HEK293 (cell line): ENCODE measurements around the gene CCDC88C.

Experiments
- CTCF ChIA-PET: fragments of 350-600 bp; formaldehyde crosslinking; extraction: SDS; loops from one replicate; lab custom pipeline; 2021; ENCODE audit warnings: antibody characterized with exemption; lab: Yijun Ruan, JAX
- POLR2A ChIA-PET: fragments of 300-600 bp; formaldehyde crosslinking; extraction: SDS; loops from one replicate; lab custom pipeline; 2020; ENCODE audit warnings: antibody characterized with exemption, inconsistent platforms; lab: Yijun Ruan, JAX
- H3K27ac ChIP-seq: fragments of 200-500 bp; sonication (Bioruptor generic); 2 replicates; pipeline ENCODE4 v1.5.1; 2014; ENCODE audit warnings: low read depth, low read length, control low read depth, inconsistent platforms; ENCODE audit errors: extremely low read depth
- H3K36me3 ChIP-seq, 2 experiments: fragments of 200-500 bp in 1 of 2; sonication (Bioruptor generic) in 1 of 2; 1 replicate in 1 of 2; 2 replicates in 1 of 2; pipeline ENCODE4 v1.5.1; 2014 to 2017; ENCODE audit warnings: inconsistent platforms in 2 of 2, low read length in 2 of 2; ENCODE audit not compliant: control insufficient read depth in 2 of 2, insufficient read depth in 1 of 2
- H3K4me1 ChIP-seq: fragments of 200-500 bp; sonication (Bioruptor generic); 2 replicates; pipeline ENCODE4 v1.5.1; 2014; ENCODE audit warnings: mild to moderate bottlenecking, low read length, inconsistent platforms; ENCODE audit not compliant: control insufficient read depth, insufficient read depth
- H3K4me3 ChIP-seq: 2 replicates; pipeline ENCODE4 v1.5.1; 2011; ENCODE audit warnings: low read depth, mild to moderate bottlenecking, control low read depth, low read length, moderate library complexity
- H3K9me3 ChIP-seq: fragments of 200-500 bp; sonication (Bioruptor generic); 2 replicates; pipeline ENCODE4 v1.5.1; 2014; ENCODE audit warnings: low read depth, low read length, inconsistent platforms; ENCODE audit not compliant: control insufficient read depth, insufficient read depth
- BCL11B ChIP-seq: fragments of 450-650 bp; formaldehyde crosslinking; IDR thresholded peaks from 2 replicates; pipeline ENCODE4 v1.5.1; 2016; ENCODE audit warnings: low read depth, missing biosample characterization, missing genetic modification characterization
- SALL2 ChIP-seq: fragments of 450-650 bp; formaldehyde crosslinking; IDR thresholded peaks from 2 replicates; pipeline ENCODE4 v1.5.0; 2017; ENCODE audit warnings: missing biosample characterization, mild to moderate bottlenecking, missing genetic modification characterization, borderline replicate concordance
- TCF7L2 ChIP-seq: IDR thresholded peaks from 2 replicates; pipeline ENCODE4 v1.6.1; 2011; ENCODE audit warnings: low read depth, mild to moderate bottlenecking, inconsistent platforms, low read length, moderate library complexity, borderline replicate concordance
- ZBTB17 ChIP-seq: fragments of 450-650 bp; formaldehyde crosslinking; IDR thresholded peaks from 2 replicates; pipeline ENCODE4 v1.5.1; 2016; ENCODE audit warnings: missing biosample characterization, missing genetic modification characterization
- ZNF16 ChIP-seq: fragments of 450-650 bp; formaldehyde crosslinking; IDR thresholded peaks from 2 replicates; pipeline ENCODE4 v1.5.1; 2016; ENCODE audit warnings: low read depth, missing biosample characterization, missing genetic modification characterization
- ZNF350 ChIP-seq: fragments of 450-650 bp; formaldehyde crosslinking; IDR thresholded peaks from 2 replicates; pipeline ENCODE4 v1.5.0; 2017; ENCODE audit warnings: missing biosample characterization, mild to moderate bottlenecking, missing genetic modification characterization
- ZNF600 ChIP-seq: fragments of 450-650 bp; formaldehyde crosslinking; IDR thresholded peaks from 2 replicates; pipeline ENCODE4 v1.5.1; 2016; ENCODE audit warnings: missing biosample characterization, missing genetic modification characterization
- ZNF654 ChIP-seq: fragments of 450-650 bp; formaldehyde crosslinking; IDR thresholded peaks from 2 replicates; pipeline ENCODE4 v1.5.1; 2016; ENCODE audit warnings: low read depth, missing biosample characterization, missing genetic modification characterization
- ZNF843 ChIP-seq: fragments of 450-650 bp; formaldehyde crosslinking; IDR thresholded peaks from 2 replicates; pipeline ENCODE4 v1.5.1; 2016; ENCODE audit warnings: missing biosample characterization, missing genetic modification characterization
- TF ChIP-seq, protein P1 (sequence below): fragments of 450-650 bp; formaldehyde crosslinking; optimal IDR thresholded peaks from 2 replicates; pipeline ENCODE3; 2016; ENCODE audit warnings: missing biosample characterization, mild to moderate bottlenecking, missing genetic modification characterization
- TF ChIP-seq, protein P2 (sequence below): IDR thresholded peaks from 2 replicates; pipeline ENCODE4 v1.6.1; 2011; ENCODE audit warnings: mild to moderate bottlenecking, low read depth, low read length, borderline replicate concordance
- TF ChIP-seq, protein P3 (sequence below): fragments of 450-650 bp; formaldehyde crosslinking; IDR thresholded peaks from 2 replicates; pipeline ENCODE4 v1.5.1; 2016; ENCODE audit warnings: missing biosample characterization, missing genetic modification characterization
- TF ChIP-seq, protein P4 (sequence below): fragments of 450-650 bp; formaldehyde crosslinking; IDR thresholded peaks from 2 replicates; pipeline ENCODE4 v1.5.1; 2016; ENCODE audit warnings: missing biosample characterization, missing genetic modification characterization
- TF ChIP-seq, protein P5 (sequence below): fragments of 450-650 bp; formaldehyde crosslinking; IDR thresholded peaks from 2 replicates; pipeline ENCODE4 v1.5.1; 2016; ENCODE audit warnings: missing biosample characterization, missing genetic modification characterization
- TF ChIP-seq, protein P6 (sequence below): fragments of 450-650 bp; formaldehyde crosslinking; IDR thresholded peaks from 2 replicates; pipeline ENCODE4 v1.5.0; 2017; ENCODE audit warnings: missing biosample characterization, missing genetic modification characterization, borderline replicate concordance
- TF ChIP-seq, protein P7 (sequence below): fragments of 450-650 bp; formaldehyde crosslinking; IDR thresholded peaks from 2 replicates; pipeline ENCODE4 v1.5.1; 2016; ENCODE audit warnings: missing biosample characterization, missing genetic modification characterization, low read depth

Gene CCDC88C

DNA sequence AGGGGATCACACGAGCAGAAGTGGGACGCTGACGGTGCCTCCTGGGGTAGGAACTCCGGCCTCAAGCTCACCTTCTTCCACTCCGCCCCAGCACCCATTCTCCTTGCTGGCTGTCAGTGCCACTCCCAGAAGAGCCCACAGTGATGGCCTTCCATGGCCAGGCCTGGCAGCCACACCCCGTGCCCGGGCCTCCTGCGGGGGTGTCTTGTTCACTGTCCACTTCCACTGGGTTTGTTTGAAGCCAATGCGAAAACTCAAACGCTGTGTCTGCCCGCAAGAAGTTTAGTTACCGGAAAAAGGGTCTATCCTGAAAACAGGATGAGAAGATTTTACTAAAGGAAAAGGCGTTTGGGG lies 38.1 kb downstream of the CCDC88C start (continued):
- TF ChIP-seq, protein P1, sequence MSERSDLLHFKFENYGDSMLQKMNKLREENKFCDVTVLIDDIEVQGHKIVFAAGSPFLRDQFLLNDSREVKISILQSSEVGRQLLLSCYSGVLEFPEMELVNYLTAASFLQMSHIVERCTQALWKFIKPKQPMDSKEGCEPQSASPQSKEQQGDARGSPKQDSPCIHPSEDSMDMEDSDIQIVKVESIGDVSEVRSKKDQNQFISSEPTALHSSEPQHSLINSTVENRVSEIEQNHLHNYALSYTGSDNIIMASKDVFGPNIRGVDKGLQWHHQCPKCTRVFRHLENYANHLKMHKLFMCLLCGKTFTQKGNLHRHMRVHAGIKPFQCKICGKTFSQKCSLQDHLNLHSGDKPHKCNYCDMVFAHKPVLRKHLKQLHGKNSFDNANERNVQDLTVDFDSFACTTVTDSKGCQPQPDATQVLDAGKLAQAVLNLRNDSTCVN (tag by site-specific recombination), result no peak
- TF ChIP-seq, protein P2, sequence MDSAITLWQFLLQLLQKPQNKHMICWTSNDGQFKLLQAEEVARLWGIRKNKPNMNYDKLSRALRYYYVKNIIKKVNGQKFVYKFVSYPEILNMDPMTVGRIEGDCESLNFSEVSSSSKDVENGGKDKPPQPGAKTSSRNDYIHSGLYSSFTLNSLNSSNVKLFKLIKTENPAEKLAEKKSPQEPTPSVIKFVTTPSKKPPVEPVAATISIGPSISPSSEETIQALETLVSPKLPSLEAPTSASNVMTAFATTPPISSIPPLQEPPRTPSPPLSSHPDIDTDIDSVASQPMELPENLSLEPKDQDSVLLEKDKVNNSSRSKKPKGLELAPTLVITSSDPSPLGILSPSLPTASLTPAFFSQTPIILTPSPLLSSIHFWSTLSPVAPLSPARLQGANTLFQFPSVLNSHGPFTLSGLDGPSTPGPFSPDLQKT, result no peak
- no peak for TF ChIP-seq SALL2 (tag by site-specific recombination)

DNA sequence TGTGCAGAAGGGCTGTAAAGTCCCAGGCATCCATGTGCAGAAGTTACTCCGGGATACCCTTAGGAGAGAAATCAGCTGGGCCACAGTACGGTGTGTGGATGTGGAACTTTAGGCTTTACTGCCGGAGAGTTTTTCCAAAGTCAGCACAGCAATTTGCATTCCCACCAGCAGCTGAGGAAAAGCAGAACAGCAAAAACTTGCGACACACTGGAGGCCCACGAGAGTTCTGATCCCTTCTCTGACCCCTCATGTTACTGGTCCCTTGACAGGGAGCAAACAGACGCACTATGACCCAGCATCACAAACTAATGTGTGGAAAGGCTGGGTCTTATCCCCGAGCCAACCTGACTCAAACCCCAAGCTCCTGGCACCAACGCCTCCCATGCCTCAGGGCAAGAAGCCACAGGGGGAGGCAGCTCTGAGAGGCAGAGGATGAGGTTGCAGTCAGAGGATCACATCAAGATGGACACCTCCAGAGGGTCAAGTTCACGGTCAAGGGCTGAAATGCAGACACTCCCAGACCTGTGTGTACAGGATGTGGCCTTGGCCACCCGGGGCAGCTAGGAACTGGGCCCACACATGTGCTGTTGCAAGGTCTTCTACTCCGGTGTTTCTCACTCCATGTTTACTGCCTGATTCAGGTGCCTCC lies 38.6 kb downstream of the CCDC88C start:
- Histone ChIP-seq H3K36me3 (no peaks in the 10 kb centered on the region), H3K4me3 (no peak overlapping the region), H3K9me3 (no peaks in the 10 kb centered on the region), H3K27ac (peak overlapping the region; percentile 74; the same call in 1 of the 2 replicates), H3K4me1 (peaks cover 41% of the 10 kb centered on the region)
- 0 out of 2 replicates have a peak, but pooled peaks have one; percentile 23 for TF ChIP-seq ZBTB17 (tag by site-specific recombination)
- no peak for TF ChIP-seq BCL11B (tag by site-specific recombination)
- CTCF ChIA-PET, result interaction anchor here (0.7 kb wide), 1 partner anchor 13 kb away, joined by 3 read pairs; no protein-coding TSS in a partner anchor
- POLR2A ChIA-PET, result interaction anchor here (1.2 kb wide), 1 partner anchor 37 kb away, joined by 3 read pairs; no protein-coding TSS in a partner anchor

DNA sequence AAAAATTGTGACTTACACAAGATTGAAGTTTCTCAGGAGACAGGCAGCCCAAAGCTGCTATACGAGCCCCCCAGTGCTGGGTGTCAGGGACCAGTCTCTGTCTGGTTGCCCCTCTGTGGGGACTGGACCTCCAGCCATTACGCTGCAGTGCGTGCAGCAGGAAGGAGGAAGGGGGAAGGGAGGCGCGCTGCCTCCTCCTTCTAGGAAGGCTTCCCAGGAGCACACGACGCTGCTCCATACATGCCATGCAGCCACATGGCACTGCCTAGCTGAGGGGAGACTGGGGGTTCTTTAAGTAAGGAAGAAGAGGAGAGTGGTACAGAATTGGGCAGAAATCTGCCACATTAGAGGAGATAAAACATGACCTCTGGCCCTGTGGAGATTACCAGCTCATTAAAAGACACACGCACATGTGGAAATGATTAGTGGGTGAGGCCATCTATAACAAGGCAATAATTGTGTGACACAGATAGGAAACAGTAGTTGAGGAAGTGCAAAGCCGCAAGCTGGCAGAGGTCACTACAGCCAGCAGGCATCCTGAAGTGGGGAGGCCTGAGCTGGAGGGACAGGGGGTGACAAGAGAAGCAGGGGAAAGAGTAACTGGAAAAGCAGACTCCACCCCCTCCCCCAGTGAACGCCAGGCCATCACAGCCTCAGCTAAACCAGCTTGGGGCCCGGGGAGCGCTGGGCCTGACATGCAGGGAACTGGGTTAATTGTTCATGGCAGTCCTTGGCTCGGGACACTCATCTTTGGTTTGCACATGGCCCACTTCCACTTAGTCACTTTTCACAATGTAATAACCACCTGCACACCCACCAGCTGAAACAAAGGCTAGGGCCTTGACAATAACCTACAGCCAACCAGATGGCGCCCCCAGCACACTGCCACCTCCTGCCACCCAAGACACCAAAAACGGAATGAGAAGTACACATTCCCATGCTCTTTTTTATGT lies 39.6 kb downstream of the CCDC88C start:
- H3K27ac ChIP-seq, result peak overlapping the region; percentile 10; the same call in 1 of the 2 replicates
- CTCF ChIA-PET, result interaction anchor here (0.7 to 1.1 kb wide), 3 partner anchors 40 to 1545 kb away, joined by 3 to 4 read pairs (median 3); partner anchors contain the start of gene CCDC88C
- peaks cover 43% of the 10 kb centered on the region for H3K4me1 ChIP-seq
- H3K36me3 ChIP-seq, result no peaks in the 10 kb centered on the region
- POLR2A ChIA-PET, result no interaction called here
- H3K9me3 ChIP-seq, result no peaks in the 10 kb centered on the region
- H3K4me3 ChIP-seq, result no peak overlapping the region
- TF ChIP-seq ZNF16 (tag by site-specific recombination) (no peak), ZNF600 (tag by site-specific recombination) (no peak), ZNF654 (tag by site-specific recombination) (no peak), ZNF350 (tag by site-specific recombination) (no peak), ZNF843 (tag by site-specific recombination) (peak; percentile 94), TCF7L2 (no peak)
- TF ChIP-seq, protein P3, sequence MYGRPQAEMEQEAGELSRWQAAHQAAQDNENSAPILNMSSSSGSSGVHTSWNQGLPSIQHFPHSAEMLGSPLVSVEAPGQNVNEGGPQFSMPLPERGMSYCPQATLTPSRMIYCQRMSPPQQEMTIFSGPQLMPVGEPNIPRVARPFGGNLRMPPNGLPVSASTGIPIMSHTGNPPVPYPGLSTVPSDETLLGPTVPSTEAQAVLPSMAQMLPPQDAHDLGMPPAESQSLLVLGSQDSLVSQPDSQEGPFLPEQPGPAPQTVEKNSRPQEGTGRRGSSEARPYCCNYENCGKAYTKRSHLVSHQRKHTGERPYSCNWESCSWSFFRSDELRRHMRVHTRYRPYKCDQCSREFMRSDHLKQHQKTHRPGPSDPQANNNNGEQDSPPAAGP (tag by site-specific recombination), result peak; percentile 67; the same call in 1 of the 2 replicates
- TF ChIP-seq, protein P4, sequence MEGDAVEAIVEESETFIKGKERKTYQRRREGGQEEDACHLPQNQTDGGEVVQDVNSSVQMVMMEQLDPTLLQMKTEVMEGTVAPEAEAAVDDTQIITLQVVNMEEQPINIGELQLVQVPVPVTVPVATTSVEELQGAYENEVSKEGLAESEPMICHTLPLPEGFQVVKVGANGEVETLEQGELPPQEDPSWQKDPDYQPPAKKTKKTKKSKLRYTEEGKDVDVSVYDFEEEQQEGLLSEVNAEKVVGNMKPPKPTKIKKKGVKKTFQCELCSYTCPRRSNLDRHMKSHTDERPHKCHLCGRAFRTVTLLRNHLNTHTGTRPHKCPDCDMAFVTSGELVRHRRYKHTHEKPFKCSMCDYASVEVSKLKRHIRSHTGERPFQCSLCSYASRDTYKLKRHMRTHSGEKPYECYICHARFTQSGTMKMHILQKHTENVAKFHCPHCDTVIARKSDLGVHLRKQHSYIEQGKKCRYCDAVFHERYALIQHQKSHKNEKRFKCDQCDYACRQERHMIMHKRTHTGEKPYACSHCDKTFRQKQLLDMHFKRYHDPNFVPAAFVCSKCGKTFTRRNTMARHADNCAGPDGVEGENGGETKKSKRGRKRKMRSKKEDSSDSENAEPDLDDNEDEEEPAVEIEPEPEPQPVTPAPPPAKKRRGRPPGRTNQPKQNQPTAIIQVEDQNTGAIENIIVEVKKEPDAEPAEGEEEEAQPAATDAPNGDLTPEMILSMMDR (tag by site-specific recombination), result peak; percentile 53
- TF ChIP-seq, protein P5, sequence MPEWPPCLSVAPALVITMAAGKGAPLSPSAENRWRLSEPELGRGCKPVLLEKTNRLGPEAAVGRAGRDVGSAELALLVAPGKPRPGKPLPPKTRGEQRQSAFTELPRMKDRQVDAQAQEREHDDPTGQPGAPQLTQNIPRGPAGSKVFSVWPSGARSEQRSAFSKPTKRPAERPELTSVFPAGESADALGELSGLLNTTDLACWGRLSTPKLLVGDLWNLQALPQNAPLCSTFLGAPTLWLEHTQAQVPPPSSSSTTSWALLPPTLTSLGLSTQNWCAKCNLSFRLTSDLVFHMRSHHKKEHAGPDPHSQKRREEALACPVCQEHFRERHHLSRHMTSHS (tag by site-specific recombination), result peak; percentile 63; the same call in 1 of the 2 replicates
- TF ChIP-seq, protein P6, sequence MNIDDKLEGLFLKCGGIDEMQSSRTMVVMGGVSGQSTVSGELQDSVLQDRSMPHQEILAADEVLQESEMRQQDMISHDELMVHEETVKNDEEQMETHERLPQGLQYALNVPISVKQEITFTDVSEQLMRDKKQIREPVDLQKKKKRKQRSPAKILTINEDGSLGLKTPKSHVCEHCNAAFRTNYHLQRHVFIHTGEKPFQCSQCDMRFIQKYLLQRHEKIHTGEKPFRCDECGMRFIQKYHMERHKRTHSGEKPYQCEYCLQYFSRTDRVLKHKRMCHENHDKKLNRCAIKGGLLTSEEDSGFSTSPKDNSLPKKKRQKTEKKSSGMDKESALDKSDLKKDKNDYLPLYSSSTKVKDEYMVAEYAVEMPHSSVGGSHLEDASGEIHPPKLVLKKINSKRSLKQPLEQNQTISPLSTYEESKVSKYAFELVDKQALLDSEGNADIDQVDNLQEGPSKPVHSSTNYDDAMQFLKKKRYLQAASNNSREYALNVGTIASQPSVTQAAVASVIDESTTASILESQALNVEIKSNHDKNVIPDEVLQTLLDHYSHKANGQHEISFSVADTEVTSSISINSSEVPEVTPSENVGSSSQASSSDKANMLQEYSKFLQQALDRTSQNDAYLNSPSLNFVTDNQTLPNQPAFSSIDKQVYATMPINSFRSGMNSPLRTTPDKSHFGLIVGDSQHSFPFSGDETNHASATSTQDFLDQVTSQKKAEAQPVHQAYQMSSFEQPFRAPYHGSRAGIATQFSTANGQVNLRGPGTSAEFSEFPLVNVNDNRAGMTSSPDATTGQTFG, result no peak
- TF ChIP-seq, protein P7, sequence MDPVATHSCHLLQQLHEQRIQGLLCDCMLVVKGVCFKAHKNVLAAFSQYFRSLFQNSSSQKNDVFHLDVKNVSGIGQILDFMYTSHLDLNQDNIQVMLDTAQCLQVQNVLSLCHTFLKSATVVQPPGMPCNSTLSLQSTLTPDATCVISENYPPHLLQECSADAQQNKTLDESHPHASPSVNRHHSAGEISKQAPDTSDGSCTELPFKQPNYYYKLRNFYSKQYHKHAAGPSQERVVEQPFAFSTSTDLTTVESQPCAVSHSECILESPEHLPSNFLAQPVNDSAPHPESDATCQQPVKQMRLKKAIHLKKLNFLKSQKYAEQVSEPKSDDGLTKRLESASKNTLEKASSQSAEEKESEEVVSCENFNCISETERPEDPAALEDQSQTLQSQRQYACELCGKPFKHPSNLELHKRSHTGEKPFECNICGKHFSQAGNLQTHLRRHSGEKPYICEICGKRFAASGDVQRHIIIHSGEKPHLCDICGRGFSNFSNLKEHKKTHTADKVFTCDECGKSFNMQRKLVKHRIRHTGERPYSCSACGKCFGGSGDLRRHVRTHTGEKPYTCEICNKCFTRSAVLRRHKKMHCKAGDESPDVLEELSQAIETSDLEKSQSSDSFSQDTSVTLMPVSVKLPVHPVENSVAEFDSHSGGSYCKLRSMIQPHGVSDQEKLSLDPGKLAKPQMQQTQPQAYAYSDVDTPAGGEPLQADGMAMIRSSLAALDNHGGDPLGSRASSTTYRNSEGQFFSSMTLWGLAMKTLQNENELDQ, result no peak
